Endothelial cell of umbilical vein (primary cell): ENCODE data around the gene DCPS. TPM values are rescaled to one million over a fixed set of nuclear protein-coding genes. Genes with fewer than 3 reads are reported as not detected.

Experiments
- BruUV-seq: library from RNA; stranded (reverse); fragments of 400-500 nt; replicated peaks from 2 replicates; lab custom pipeline; 2021; lab: Mats Ljungman, UMichigan
- CTCF ChIA-PET: fragments of 300-600, 350-600 bp; sonication (Branson Sonifier 250); formaldehyde crosslinking; loops from one replicate; lab custom pipeline; 2021; ENCODE audit warnings: antibody characterized with exemption, inconsistent platforms; lab: Charles Lee
- POLR2A ChIA-PET: fragments of 300-600, 350-600 bp; sonication (Branson Sonifier 250); formaldehyde crosslinking; loops from one replicate; lab custom pipeline; 2021; ENCODE audit warnings: antibody characterized with exemption, inconsistent platforms; lab: Charles Lee
- DNase-seq: peaks from one replicate; pipeline ENCODE4 v3.0.0-alpha.2; 2011; ENCODE audit warnings: low read depth, low spot score
- FAIRE-seq: peaks from 2 replicates; lab custom pipeline; 2011; peaks lifted over from hg19 to GRCh38; lab: Jason Lieb, UNC
- H2AFZ ChIP-seq: 2 replicates; pipeline ENCODE4 v1.6.0; 2012; ENCODE audit warnings: low read depth, low read length, control low read depth, inconsistent platforms
- H3K27ac ChIP-seq: 2 replicates; pipeline ENCODE4 v1.5.1; 2011; ENCODE audit warnings: low read depth, mild to moderate bottlenecking, control low read depth, low read length, moderate library complexity; ENCODE audit not compliant: insufficient read depth
- H3K27me3 ChIP-seq, 2 experiments: 2 replicates each; pipeline versions ENCODE4 v1.6.0 to v1.6.1; 2011; ENCODE audit warnings: low read length in 2 of 2, mixed read lengths in 1 of 2; ENCODE audit not compliant: control insufficient read depth in 2 of 2, insufficient read depth in 2 of 2
- H3K36me3 ChIP-seq, 2 experiments: 2 replicates in 1 of 2; 3 replicates in 1 of 2; pipeline ENCODE4 v1.5.1; 2011; ENCODE audit warnings: low read length in 2 of 2, mild to moderate bottlenecking in 1 of 2, moderate library complexity in 1 of 2; ENCODE audit not compliant: control insufficient read depth in 2 of 2, insufficient read depth in 2 of 2; ENCODE audit errors: extremely low read depth in 1 of 2
- H3K4me1 ChIP-seq: 3 replicates; pipeline ENCODE4 v1.5.1; 2011; ENCODE audit warnings: mild to moderate bottlenecking, low read length; ENCODE audit not compliant: control insufficient read depth, insufficient read depth; ENCODE audit errors: extremely low read depth
- H3K4me2 ChIP-seq: 2 replicates; pipeline ENCODE4 v1.6.1; 2011; ENCODE audit warnings: low read length, control low read depth, mixed read lengths; ENCODE audit not compliant: insufficient read depth
- H3K4me3 ChIP-seq, 3 experiments: fragments of 200-600 bp in 1 of 3; sonication (generic), shearing (Covaris generic) in 1 of 3; replicated peaks in 1 of 3; 2 replicates each; pipeline ENCODE4 v1.5.1; 2011 to 2016; ENCODE audit warnings: control low read depth in 3 of 3, low read length in 3 of 3, mild to moderate bottlenecking in 2 of 3, inconsistent platforms in 1 of 3, low read depth in 1 of 3, moderate library complexity in 1 of 3; ENCODE audit not compliant: insufficient read depth in 1 of 3
- H3K79me2 ChIP-seq: 2 replicates; pipeline ENCODE4 v1.6.0; 2012; ENCODE audit warnings: low read length, inconsistent platforms; ENCODE audit not compliant: control insufficient read depth, insufficient read depth
- H3K9ac ChIP-seq: replicated peaks from 2 replicates; pipeline ENCODE3; 2011; ENCODE audit warnings: low read length, control low read depth; ENCODE audit not compliant: insufficient read depth; ENCODE audit errors: extremely low read depth
- H3K9me1 ChIP-seq: replicated peaks from 3 replicates; pipeline ENCODE4 v1.6.0; 2011; ENCODE audit warnings: mild to moderate bottlenecking, low read length; ENCODE audit not compliant: control insufficient read depth, insufficient read depth; ENCODE audit errors: extremely low read depth
- H3K9me3 ChIP-seq: replicated peaks from 2 replicates; pipeline ENCODE4 v1.5.1; 2012; ENCODE audit warnings: low read length, inconsistent platforms; ENCODE audit not compliant: control insufficient read depth, insufficient read depth
- H4K20me1 ChIP-seq: replicated peaks from 2 replicates; pipeline ENCODE3; 2011; ENCODE audit warnings: mild to moderate bottlenecking, low read length; ENCODE audit not compliant: control insufficient read depth, insufficient read depth; ENCODE audit errors: extremely low read depth
- EZH2 ChIP-seq: IDR thresholded peaks from 2 replicates; pipeline ENCODE4 v1.6.1; 2012; ENCODE audit warnings: borderline replicate concordance, low read depth, mild to moderate bottlenecking, moderate library complexity, low read length, inconsistent platforms; ENCODE audit not compliant: severe bottlenecking
- FOS ChIP-seq: IDR thresholded peaks from 2 replicates; pipeline ENCODE4 v1.6.1; 2011; ENCODE audit warnings: mild to moderate bottlenecking, low read length, moderate library complexity, borderline replicate concordance; ENCODE audit not compliant: insufficient read depth
- GATA2 ChIP-seq: IDR thresholded peaks from 2 replicates; pipeline ENCODE4 v1.7.0; 2011; ENCODE audit warnings: low read depth, mild to moderate bottlenecking, moderate library complexity, mixed read lengths, low read length; ENCODE audit not compliant: insufficient read length, insufficient read depth
- JUN ChIP-seq: IDR thresholded peaks from 2 replicates; pipeline ENCODE4 v1.6.1; 2011; ENCODE audit warnings: borderline replicate concordance, low read depth; ENCODE audit not compliant: insufficient read length, insufficient read depth
- MYC ChIP-seq: IDR thresholded peaks from one replicate; pipeline ENCODE4 v1.6.1; 2011; ENCODE audit warnings: mild to moderate bottlenecking, low read depth, low read length
- POLR2A ChIP-seq: IDR thresholded peaks from 2 replicates; pipeline ENCODE4 v1.6.1; 2012; ENCODE audit warnings: low read depth, mild to moderate bottlenecking, control low read depth, low read length
- POLR2AphosphoS5 ChIP-seq: IDR thresholded peaks from 2 replicates; pipeline ENCODE4 v1.6.1; 2012; ENCODE audit warnings: low read depth, mild to moderate bottlenecking, control low read depth, low read length, moderate library complexity; ENCODE audit not compliant: insufficient read depth
- dilution Hi-C: fragments of 300-500 bp; cut with MboI; formaldehyde crosslinking; loops from one replicate; pipeline ENCODE4 v1.15.0; 2019; ENCODE audit warnings: low sequenced_read_pairs; ENCODE audit not compliant: extremely low pct_ligation_motif_present
- intact Hi-C: fragments of 100-400 bp; cut with micrococcal nuclease; formaldehyde crosslinking; loops from one replicate; pipeline ENCODE4 v1.10.0; 2022
- polyA plus RNA-seq, 4 experiments: library from polyadenylated mRNA; depleted of rRNA in 3 of 4; stranded (reverse) in 3 of 4; unstranded in 1 of 4; fragments of >200 nt; gene quantifications; 2 replicates each; pipeline versions ENCODE4 v1.2.1 to v1.2.3, GENCODE V29; 2011 to 2012; ENCODE audit warnings: missing spikeins in 1 of 4
- total RNA-seq: library from RNA; stranded (reverse); gene quantifications from 2 replicates; pipeline ENCODE4 v1.2.3, GENCODE V29; 2021
- TF ChIP-seq, protein P1 (sequence below): IDR thresholded peaks from 2 replicates; pipeline ENCODE4 v1.6.1; 2011; ENCODE audit not compliant: insufficient read depth, insufficient read length
- TF ChIP-seq, protein P2 (sequence below), 2 donors: IDR thresholded peaks; 1 replicate in 1 of 2; 2 replicates in 1 of 2; pipeline ENCODE4 v1.5.1; 2011; ENCODE audit warnings: low read length in 2 of 2, mild to moderate bottlenecking in 2 of 2, moderate library complexity in 2 of 2, control low read depth in 1 of 2, inconsistent platforms in 1 of 2, low read depth in 1 of 2; ENCODE audit not compliant: insufficient read depth in 1 of 2; ENCODE audit errors: extremely low read depth in 1 of 2

Gene DCPS
- total and polyA plus RNA-seq, 2 donors (not counting 3 experiments of a cell fraction or from before 2014, with no cell fraction given), result 19.6 to 36.0 TPM

DNA sequence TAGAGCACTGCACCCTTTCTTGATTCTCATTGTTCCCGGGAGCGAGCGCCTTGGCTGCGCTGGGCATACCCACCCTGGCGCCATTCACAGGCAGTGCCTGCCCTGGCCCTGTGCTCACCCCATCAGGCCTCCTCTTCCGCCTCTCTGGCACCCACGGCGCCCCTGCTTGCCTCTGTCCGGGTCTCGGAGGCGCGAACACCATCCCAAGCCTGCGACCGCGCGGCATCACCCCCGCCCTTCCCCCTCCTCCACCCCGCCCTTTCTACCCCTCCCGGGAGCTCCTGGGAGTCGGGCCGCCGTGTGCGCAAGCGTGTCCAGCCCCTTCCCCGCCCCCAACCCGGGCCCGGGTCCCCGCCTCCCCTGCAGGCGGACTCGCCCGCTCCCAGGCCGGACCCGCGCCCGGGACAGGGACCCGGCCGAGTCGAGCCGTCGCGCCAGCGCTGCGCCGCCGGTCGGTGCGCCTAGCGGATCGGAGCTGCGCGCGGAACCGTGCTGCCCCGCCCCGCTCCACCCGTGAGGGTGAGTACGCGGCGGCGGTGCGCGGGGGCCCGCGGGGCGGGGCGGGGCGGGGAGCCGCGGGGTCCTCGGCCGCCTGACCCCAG lies 51.6 kb downstream of the DCPS start, which contains the start of gene ST3GAL4:
Gene ST3GAL4 (plus strand): TSS at position 363 of the 602 bp plus-strand sequence. CDS start 50,470 bp downstream, outside the sequence.
- Histone ChIP-seq H3K9me3 (no peaks in the 10 kb centered on the region), H3K9me1 (no peaks in the 10 kb centered on the region), H3K4me2 (peak within 1 kb of the TSS; percentile 86), H3K9ac (peak within 1 kb of the TSS; percentile 94), H3K27ac (peak within 1 kb of the TSS; percentile 79), H3K36me3 (no peaks in the 10 kb centered on the region), H3K4me3 (peak within 1 kb of the TSS; percentile 16 to 69 (median 64)), H3K4me1 (peaks cover 23% of the 10 kb centered on the region), H2AFZ (peak within 1 kb of the TSS; percentile 72), H4K20me1 (no peaks in the 10 kb centered on the region), H3K27me3 (no peaks in the 10 kb centered on the region), H3K79me2 (peaks cover 40% of the 10 kb centered on the region)
- intact Hi-C loops (loop anchor here (1.0 to 2.0 kb wide), 3 partner anchors 9 to 45 kb away; no protein-coding TSS in a partner anchor), dilution Hi-C loops (no loop called here)
- DNase-seq (peak; percentile 73), FAIRE-seq (peak; percentile 69)
- no peak for TF ChIP-seq GATA2
- no peak for TF ChIP-seq JUN
- TF ChIP-seq FOS, result no peak
- TF ChIP-seq EZH2, result no peak
- TF ChIP-seq POLR2AphosphoS5, result peak; percentile 73
- peak; percentile 5 for TF ChIP-seq MYC
- TF ChIP-seq, protein P1, sequence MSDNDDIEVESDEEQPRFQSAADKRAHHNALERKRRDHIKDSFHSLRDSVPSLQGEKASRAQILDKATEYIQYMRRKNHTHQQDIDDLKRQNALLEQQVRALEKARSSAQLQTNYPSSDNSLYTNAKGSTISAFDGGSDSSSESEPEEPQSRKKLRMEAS, result no peak
- peak; percentile 82 for TF ChIP-seq POLR2A
- TF ChIP-seq, protein P2, sequence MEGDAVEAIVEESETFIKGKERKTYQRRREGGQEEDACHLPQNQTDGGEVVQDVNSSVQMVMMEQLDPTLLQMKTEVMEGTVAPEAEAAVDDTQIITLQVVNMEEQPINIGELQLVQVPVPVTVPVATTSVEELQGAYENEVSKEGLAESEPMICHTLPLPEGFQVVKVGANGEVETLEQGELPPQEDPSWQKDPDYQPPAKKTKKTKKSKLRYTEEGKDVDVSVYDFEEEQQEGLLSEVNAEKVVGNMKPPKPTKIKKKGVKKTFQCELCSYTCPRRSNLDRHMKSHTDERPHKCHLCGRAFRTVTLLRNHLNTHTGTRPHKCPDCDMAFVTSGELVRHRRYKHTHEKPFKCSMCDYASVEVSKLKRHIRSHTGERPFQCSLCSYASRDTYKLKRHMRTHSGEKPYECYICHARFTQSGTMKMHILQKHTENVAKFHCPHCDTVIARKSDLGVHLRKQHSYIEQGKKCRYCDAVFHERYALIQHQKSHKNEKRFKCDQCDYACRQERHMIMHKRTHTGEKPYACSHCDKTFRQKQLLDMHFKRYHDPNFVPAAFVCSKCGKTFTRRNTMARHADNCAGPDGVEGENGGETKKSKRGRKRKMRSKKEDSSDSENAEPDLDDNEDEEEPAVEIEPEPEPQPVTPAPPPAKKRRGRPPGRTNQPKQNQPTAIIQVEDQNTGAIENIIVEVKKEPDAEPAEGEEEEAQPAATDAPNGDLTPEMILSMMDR (IDR thresholded peaks at IDR 0.05; ENCODE audit: extremely low read depth in 1 of 2, insufficient read depth in 1 of 2, low read depth in 1 of 2, low read length in 2 of 2), result no peak
- ChIA-PET POLR2A (interaction anchor here (0.5 kb wide), 1 partner anchor 93 kb away, joined by 8 read pairs; no protein-coding TSS in a partner anchor), CTCF (interaction anchor here (0.7 to 5.7 kb wide), 7 partner anchors 14 to 125 kb away, joined by 3 to 37 read pairs (median 4); partner anchors contain the start of gene DCPS)
- no TSS peak for BruUV-seq
